ENCODE data around the gene BHLHA9. TPM values are rescaled to one million over a fixed set of nuclear protein-coding genes. Genes with fewer than 3 reads are reported as not detected.
A peak's percentile ranks its signal among the peaks of the same experiment; 100 is the strongest.

BHLHA9 gene
- total and polyA plus RNA-seq, 8 donors, result not detected

GRCh38 chr17:1226308-1226707 is 43.9 kb upstream of the BHLHA9 start:
- no peaks in the 10 kb centered on the region for H3K9me3 ChIP-seq
- intact Hi-C loops (cut with DNase I), result no loop called here
- TF ChIP-seq CTCF (IDR thresholded peaks at IDR 0.05), result no peak
- H3K4me1 ChIP-seq, result peaks cover 5 to 46% of the 10 kb centered on the region in 2 donors
- no peak overlapping the region for H3K4me3 ChIP-seq
- H3K27ac ChIP-seq, result no peak overlapping the region
- H3K27me3 ChIP-seq, result peaks cover 0 to 47% of the 10 kb centered on the region in 2 donors
- DNase-seq (no peak), ATAC-seq (no peak)
- no peaks in the 10 kb centered on the region for H3K36me3 ChIP-seq

DNA sequence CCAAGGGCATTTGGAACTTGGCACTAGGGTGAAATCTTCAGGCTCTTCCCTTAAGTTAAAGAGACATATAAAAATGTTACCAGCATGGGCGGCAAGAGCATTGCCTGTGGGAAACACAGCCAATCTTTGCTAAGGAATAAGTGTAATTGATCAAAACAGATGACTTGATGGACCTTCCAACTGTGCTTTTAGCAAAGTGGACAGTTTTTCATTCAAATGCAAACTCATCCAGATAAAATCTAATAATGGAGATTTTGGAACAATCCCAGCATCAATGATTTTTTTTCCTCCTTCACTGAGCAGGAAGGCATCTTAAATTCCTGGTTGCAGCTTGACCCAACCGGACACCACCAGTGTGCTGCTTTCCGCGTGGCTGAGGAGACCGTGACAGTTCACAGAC is 42.9 kb upstream of the BHLHA9 start:
- Histone ChIP-seq H3K4me1 (peaks cover 5 to 54% of the 10 kb centered on the region in 2 donors), H3K27me3 (peaks cover 0 to 57% of the 10 kb centered on the region in 2 donors), H3K36me3 (no peaks in the 10 kb centered on the region), H3K27ac (no peak overlapping the region), H3K4me3 (peak overlapping the region; percentile 43 to 61), H3K9me3 (no peaks in the 10 kb centered on the region)
- TF ChIP-seq CTCF (IDR thresholded peaks at IDR 0.05), result no peak
- intact Hi-C loops (cut with DNase I), result no loop called here
- ATAC-seq (no peak), DNase-seq (no peak)

- no peak for TF ChIP-seq CTCF (IDR thresholded peaks at IDR 0.05)
- Histone ChIP-seq H3K4me1 (peaks cover 5 to 57% of the 10 kb centered on the region in 2 donors), H3K4me3 (peak overlapping the region; percentile 43 to 61), H3K36me3 (no peaks in the 10 kb centered on the region), H3K27me3 (peaks cover 0 to 60% of the 10 kb centered on the region in 2 donors), H3K9me3 (no peaks in the 10 kb centered on the region), H3K27ac (peak overlapping the region; percentile 29 to 67)
- intact Hi-C loops (cut with DNase I), result no loop called here
- DNase-seq, result peak in 2 of 4 donors; percentile 64 to 80
- peak; percentile 25 for ATAC-seq
Observed at GRCh38 chr17:1227917-1228780, 42.1 kb upstream of the BHLHA9 start.

DNA sequence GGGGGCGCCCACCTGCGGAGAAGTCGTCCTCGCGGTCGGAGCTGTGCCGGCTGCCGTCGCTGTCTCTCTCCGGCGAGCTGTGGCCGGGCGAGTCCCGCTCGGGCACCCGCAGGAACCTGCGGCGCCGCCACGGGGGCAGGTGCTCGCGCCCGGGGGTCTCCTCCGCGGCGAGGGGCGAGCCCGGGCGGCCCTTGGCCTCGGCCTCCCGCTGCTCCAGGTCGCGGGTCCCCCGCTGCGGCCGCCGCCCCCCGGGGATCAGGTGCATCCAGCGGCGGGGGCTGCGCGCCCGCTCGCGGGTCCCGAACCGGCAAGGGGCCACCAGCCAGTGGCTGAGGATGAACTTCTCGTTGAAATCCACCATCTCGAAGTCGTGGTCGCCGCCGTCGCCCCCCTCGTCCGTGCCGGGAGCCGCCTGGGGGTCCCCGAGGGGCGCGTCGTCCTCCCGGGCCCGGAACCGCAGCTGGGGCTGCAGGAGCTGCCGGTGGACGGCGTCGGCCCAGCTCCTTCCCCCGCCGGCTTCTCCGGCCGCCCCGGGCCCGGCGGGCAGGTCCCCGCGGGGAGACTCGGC is 41.4 kb upstream of the BHLHA9 start:
- Histone ChIP-seq H3K27me3 (peaks cover 0 to 60% of the 10 kb centered on the region in 2 donors), H3K4me1 (peaks cover 5 to 57% of the 10 kb centered on the region in 2 donors), H3K27ac (peak overlapping the region; percentile 67 to 77), H3K4me3 (peak overlapping the region; percentile 43 to 61), H3K9me3 (no peaks in the 10 kb centered on the region), H3K36me3 (no peaks in the 10 kb centered on the region)
- ATAC-seq (no peak), DNase-seq (peak in 1 of 4 donors; percentile 83)
- intact Hi-C loops (cut with DNase I), result no loop called here
- TF ChIP-seq CTCF (IDR thresholded peaks at IDR 0.05), result no peak

DNA sequence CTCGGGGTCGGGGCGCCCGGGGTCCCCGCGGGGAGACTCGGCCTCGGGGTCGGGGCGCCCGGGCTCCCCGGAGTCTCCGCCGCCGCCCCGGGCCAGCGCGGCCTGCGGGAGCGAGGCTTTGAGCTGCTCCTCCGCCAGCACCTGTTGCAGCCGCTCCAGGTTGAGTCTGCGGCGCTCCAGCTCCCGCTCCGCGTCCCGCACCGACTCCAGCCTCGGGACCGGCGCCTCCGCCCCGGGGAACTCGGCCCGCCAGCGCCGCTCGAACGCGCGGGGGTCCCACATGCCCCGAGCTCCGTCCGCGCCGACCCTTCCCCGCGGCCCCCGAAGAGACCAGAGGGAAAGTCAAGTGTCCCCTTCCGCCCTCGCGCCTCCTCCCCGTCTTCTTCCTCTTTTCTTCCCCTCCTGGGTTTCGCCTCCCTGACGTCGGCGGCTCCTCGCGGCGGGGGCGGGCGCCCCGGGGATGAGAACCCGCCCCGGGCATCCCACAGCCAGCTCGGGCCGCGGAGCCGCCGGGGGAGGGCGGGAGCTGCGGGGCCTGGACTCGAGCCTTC is 40.8 kb upstream of the BHLHA9 start:
- H3K4me1 ChIP-seq, result peaks cover 5 to 57% of the 10 kb centered on the region in 2 donors
- H3K27me3 ChIP-seq, result peaks cover 0 to 60% of the 10 kb centered on the region in 2 donors
- peak overlapping the region; percentile 67 to 77 for H3K27ac ChIP-seq
- H3K36me3 ChIP-seq, result no peaks in the 10 kb centered on the region
- TF ChIP-seq CTCF (IDR thresholded peaks at IDR 0.05), result no peak
- peak; percentile 76 for ATAC-seq
- intact Hi-C loops (cut with DNase I), result no loop called here
- peak overlapping the region; percentile 43 to 61 for H3K4me3 ChIP-seq
- no peaks in the 10 kb centered on the region for H3K9me3 ChIP-seq
- DNase-seq, result peak in 2 of 4 donors; percentile 88 to 96
